ENCODE measurements around the gene HS3ST1. TPM values are rescaled to one million over a fixed set of nuclear protein-coding genes. Genes with fewer than 3 reads are reported as not detected.

Gene HS3ST1
- total RNA-seq, 1 donor from 2014 or later = 0.17 TPM

DNA sequence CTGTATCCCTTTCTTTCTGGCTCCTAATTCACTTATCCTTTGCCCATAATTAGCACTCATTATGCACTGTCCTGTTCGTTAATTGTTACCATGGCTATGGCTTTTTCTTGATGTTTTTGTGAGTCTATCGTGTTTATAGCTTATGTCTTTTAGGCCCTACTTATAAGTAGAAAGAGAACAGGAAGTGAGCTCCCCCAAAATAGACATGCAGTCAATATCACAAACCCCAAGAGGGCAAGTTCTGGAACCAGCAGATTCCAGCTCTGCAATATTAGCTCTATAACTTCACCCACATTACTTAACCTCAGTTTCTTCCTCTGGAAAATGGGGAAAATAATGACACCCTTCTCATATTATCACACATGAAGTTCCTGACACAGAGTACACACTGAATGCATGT is 7.4 kb upstream of the HS3ST1 start:
- intact Hi-C loops (cut with micrococcal nuclease) = no loop called here

DNA sequence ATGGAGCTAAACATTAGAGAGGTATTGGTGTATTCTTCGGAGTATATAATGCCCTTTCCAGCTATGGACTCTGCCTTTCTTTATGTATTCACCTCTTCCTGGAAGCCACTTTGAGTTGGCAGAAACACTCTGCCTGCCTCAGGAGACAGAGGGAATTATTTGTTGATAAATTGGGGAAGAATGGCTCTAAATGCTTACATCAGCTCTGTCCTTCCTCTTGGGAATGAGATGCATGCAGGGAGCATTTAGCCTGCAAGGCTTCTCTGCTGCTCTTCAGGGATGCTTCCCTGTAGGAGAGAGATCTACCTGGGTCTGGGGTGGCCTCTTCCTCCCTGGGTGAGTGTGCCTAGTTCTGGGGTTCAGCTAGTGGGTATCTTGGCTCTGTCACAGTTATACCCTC is 6.9 kb upstream of the HS3ST1 start:
- intact Hi-C loops (cut with micrococcal nuclease) = no loop called here

DNA sequence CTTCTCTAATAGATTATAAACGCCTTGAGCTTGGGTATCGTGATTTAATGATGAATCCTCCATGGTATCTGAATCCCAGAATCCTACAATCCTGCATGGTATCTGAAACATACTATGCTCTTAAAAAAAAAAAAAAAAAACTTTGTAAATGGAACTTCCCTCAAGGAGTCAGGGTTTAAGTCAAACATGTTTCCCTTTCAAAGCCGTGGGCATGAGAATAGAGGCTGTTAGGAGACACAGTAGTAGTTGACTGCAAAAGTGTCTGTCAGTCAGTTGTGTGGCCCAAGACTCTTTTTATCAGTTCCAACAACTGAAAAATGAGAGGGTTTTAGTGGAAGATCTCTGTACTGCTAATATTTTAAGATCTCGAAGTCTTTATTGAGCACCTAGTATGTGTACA is 2.4 kb upstream of the HS3ST1 start:
- intact Hi-C loops (cut with micrococcal nuclease) = no loop called here

DNA sequence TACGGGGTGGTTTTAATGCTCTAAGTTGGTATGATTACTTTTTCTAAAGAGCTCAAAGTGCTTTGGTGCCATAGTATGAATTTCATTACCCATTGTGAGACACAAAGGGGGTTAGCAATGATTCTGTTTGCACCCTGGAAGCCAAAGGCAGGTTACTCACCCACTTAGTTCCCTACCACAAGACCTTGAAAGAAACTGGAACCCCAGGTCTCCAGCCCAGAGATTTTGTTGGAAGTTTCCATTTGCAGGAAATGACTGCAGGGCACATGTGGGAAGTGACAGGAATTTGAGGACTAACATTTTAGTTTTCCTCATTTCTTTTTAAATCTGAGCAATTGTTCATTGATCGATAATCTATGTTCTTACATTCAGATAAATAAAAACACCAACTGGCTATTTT is 1.8 kb upstream of the HS3ST1 start:
- intact Hi-C loops (cut with micrococcal nuclease) = no loop called here

DNA sequence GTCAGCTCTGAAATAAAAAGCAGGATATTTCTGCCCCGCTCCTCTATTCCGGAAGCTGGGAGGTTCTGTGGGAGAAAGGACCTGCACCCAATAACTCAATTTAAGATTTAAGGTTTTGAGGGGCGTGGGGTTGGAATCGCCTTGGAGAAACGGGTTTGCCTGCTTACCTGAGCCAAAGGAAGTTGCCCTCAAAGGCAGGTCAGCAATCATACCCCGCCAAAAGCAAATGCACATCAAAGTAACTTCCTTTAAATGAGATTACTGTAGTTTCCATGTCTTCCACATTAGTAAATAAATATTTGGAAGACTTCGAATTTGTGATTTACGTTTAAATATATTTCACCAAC is 978 bp upstream of the HS3ST1 start:
- intact Hi-C loops (cut with micrococcal nuclease) = loop anchor here (5.0 to 10.0 kb wide), 2 partner anchors 68 to 1205 kb away; no protein-coding TSS in a partner anchor

DNA sequence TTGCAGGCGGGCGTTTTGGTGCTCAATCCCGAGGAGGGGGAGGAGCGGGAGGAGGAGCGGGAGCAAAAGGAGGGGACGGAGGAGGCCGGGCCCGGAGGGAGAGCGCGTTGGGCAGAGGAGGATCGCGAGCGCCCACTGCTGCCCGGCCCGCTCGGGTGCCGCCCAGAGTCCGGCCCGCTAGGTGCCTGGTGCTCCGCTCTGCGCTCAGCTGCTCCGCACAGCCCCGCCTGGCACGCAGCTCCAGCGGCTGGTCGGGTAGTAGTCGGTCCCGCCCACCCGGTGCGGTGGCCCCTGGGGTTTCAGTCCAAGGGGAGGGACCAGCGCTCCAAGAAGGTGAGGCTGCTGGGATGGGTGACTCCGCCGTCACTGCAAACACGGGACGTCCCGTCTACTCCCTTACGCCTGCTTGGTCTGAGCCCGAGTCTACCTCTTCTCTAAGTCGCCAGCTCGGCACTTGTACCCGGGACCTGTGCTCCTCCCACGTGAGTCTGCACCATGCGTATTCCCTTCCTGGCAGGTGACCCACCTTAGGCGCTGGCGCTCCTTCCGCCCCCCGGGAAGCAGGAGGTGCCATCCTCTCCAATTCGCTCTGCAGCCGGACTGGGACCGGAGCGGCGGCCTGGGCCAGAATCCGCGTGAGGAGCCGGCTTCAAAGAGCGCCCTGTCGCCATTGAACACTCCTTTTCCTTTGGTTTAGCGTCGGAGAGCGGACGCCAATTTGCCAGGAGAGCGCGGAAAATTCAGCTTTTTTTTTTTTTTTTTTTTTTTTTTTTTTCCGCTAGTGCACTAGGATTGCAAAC is 405 bp upstream of the HS3ST1 start:
- intact Hi-C loops (cut with micrococcal nuclease) = loop anchor here (5.0 to 10.0 kb wide), 2 partner anchors 68 to 1206 kb away; no protein-coding TSS in a partner anchor

DNA sequence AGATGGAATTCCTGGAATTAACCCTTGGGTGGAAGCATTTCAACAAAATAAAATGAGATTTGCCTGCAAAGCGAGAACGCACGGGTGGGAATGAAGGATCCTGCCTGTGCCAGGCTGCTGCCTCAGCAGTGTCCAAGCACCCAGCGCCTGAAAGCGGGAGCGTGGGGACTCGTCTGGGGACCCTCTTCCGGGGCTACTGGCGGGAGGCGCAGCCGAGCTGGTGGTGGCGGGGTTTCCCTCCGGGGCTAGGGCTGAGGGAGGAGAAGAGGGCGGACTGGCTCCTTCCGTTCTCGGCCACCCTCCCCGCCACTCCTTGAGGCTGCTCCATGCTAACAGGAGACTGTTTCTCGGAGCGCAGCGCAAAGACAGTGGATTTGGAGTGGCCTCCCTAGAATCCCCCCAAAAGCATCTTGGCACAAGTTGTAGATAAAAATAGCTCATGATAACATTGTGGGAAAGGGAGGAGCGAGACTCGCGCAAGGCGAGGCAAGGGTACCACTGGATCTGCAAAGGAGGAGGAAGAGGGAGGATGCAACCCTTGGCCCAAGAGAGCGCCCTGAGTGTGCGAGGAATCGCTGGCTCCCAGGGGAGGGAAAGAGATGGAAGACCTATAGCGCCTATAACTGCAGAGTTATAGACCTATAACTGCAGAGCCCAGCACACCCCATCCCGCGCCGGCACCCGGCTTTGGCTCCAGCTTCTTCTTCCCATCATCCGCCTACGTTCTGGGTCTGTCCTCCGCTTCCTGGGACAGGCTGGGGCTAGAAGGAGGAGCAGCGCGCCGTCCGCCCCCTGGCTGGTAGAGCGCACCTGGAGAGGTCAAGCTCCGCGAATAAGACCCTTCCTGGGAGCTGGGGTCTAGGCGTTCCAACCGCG is 1.3 kb downstream of the HS3ST1 start:
- intact Hi-C loops (cut with micrococcal nuclease) = loop anchor here (5.0 to 10.0 kb wide), 2 partner anchors 70 to 1207 kb away; no protein-coding TSS in a partner anchor

DNA sequence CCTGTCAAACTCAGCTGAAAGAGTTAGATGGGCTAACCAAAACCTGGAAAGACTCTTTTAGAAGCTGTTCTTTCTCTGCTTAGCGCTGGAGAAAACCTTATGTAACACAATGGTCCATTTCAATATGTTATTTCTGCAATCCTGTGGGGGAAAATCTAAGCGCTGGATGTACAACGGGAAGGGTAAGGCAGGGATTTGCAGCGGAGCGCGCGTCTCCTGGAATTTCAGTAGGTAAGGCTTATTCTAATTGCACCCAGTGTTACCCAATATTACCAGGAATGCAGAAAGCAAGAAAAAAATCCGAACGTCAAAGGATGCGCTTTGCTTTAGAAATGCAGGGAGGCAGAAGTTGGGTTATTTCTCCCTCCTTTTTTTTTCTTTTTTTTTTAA is 2.0 kb downstream of the HS3ST1 start:
- intact Hi-C loops (cut with micrococcal nuclease) = loop anchor here (5.0 to 10.0 kb wide), 2 partner anchors 71 to 1208 kb away; no protein-coding TSS in a partner anchor

DNA sequence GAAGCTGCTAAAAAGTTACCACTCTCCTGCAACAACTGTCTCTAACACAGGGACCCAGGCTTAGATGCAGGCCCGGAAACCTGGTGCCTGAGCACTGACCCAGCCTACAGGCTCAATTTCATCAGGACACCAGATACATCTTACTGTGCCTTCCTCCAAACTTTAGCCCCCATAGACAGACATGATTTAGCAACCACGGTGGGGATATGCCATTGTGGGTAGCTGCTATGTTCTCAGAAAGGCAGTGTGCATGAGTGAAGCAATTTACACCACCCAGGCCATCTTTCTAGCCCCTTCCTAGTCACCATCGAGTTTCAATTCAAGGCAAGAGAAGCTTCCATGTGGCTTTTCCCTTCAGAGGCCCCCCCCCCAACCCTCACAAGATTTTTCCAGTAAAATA is 2.7 kb downstream of the HS3ST1 start:
- intact Hi-C loops (cut with micrococcal nuclease) = loop anchor here (5.0 to 10.0 kb wide), 2 partner anchors 71 to 1209 kb away; no protein-coding TSS in a partner anchor

DNA sequence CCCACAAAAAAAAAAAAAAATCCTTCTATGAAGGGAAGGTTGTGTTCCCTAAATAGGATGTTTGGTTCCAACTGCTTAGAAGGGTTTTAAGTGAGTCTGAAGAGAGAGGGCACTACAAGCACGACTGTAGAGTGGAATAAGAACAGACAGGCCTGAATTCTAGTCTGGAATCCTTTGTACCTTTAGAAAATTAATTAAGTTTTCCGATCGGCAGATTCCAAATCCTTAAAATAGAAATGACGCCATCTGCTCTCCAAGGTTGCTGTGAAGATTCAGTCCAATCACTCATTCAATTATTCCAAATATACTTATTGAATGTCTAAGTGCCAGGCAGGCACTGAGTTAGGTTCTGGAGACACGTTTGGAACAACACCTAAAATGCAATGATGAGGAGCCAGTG is 3.8 kb downstream of the HS3ST1 start:
- intact Hi-C loops (cut with micrococcal nuclease) = loop anchor here (1.0 to 10.0 kb wide), 5 partner anchors 72 to 1210 kb away; no protein-coding TSS in a partner anchor

DNA sequence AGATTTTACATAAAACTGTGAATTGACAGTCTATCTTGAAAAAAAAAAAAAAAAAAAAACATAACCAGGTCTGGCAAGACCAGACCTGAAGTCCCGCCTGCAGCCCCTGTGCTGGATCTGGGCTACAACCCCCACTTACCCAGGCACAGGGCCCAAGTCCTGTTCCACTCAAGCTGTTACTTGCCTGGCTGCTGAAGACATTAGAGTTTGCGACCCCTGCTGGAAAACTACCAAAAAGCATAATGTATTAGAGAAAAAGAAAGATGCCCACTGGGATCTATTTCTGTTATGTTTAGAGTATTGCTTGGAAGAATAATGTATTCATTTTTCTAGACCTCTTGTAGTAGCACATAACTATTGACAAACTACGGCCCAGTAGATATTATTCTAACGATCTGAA is 4.7 kb downstream of the HS3ST1 start:
- intact Hi-C loops (cut with micrococcal nuclease) = loop anchor here (1.0 to 10.0 kb wide), 4 partner anchors 802 to 1211 kb away; no protein-coding TSS in a partner anchor

DNA sequence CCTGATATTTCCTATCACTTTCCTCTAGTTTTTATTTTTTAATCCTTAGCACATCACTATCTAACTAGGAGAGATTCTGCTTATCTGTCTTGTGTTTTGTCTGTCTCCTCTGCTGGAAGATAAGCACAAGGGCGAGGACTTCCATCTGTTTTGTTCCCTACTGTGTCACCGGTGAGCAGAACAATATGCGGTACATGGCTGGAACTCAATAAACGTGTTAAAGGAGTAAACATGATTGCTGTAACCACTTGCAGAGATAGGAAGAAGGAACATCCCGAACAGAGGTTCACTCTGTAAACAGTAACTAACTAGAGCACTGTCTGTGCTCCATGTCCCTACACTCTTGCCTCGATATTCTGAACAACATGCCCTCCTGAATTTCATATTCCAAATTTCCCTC is 5.2 kb downstream of the HS3ST1 start:
- intact Hi-C loops (cut with micrococcal nuclease) = loop anchor here (5.0 to 10.0 kb wide), 2 partner anchors 801 to 1211 kb away; no protein-coding TSS in a partner anchor

DNA sequence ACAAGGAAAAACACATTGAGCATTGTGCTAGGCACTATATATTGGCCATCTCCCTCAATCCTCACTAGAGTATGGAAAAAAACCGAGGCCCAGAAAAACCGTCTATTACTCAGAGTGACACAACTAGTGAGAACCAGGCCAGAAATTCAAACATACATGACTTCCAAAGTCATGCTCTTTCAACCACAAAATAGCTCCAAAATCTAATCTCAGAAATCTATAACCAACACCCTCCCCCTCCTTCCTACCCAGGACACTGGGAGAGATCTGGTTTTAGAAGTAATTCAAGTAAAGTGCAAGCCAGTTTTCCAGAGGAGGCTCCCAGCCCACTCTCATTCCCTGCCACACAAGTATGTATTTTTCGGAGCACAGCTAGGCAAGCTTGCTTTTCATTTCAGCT is 7.6 kb downstream of the HS3ST1 start:
- intact Hi-C loops (cut with micrococcal nuclease) = loop anchor here (2.0 to 10.0 kb wide), 3 partner anchors 300 to 1214 kb away; no protein-coding TSS in a partner anchor

DNA sequence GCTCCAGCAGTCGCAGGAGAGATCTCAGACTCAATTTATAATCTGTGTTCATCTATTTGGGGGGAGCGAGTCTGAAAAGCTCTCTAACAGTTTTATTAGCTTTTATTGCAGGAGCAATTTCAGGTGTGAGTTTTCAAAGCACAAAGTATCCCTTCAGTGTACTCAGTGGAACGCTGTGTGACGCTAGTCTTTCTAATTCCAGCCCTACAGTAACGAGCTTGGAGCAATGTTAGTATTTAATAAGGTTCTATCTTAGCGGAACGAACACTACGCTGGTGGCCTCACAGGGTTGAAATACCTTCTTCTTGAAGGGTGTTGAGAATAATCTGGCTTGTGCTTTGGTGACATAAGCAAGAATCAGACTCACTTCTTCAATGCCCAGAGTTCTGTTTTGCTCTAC is 8.4 kb downstream of the HS3ST1 start:
- intact Hi-C loops (cut with micrococcal nuclease) = loop anchor here (2.0 to 10.0 kb wide), 3 partner anchors 300 to 1214 kb away; no protein-coding TSS in a partner anchor

DNA sequence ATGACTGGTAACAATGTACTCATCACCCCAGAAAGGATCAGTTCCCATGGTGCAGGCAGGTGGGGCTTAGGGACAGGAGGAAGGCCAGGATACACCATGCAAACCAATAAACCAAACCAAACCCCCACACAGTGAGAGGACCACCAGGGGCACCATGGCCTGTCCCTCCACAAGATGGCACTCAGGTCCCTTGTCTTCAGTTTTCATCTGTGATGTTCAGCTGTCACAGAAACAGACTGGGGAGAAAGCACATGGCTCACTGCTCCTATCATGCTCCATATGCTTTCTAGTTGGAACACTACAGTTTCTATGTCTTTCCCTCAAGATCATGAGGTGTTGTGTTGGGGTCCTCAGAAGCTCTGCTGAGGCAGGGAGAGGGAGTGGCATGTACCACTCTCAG is 10.1 kb downstream of the HS3ST1 start:
- intact Hi-C loops (cut with micrococcal nuclease) = no loop called here

DNA sequence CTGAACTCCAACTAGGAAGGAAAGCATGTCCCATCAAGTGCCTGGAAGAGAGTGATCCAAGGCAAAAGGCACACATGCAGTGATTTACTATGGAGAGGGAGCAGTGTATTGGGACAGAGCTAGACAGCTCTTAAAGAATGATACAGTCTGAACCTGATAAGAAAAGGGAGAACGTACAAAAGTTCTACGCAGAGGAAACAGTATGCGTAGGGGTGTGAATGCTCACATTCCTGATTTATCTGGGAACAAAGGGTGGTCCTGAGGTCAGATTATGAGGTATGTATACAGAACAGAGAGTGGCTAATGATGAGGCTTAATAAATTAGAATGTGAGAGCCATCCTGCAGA is 12.0 kb downstream of the HS3ST1 start:
- intact Hi-C loops (cut with micrococcal nuclease) = no loop called here

DNA sequence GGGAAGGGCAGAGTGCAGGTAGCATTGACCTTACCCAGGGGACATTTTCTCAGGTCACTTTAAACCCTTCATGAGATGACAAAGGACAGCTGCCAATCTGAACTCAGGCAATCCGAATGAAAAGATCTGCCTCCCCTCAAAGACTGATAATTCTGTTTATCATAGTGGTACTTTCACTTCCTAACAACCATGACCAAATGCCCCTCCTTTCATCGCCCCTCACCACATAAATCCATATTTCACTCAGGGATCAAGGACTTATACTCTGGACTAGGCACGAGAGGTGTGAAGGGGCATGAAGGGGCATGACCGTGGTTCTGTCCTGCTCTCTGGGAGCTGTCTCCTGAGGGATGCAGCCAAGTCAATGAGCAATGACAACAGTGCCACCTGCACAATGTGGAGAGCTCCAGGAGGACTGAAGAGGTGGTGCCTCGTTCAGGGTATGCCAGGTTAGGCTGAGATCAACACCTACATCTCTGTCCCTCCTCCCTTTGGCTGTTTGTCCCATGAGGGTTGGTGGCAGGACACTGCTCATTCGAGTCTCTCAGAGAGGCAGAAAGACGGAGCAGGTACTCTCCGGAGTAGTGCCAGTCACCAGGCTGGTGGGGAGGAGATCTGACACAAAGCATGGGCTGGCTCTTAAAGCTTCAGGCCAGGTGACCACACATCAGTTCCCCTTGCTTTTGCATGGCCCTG is 12.5 kb downstream of the HS3ST1 start:
- intact Hi-C loops (cut with micrococcal nuclease) = no loop called here

DNA sequence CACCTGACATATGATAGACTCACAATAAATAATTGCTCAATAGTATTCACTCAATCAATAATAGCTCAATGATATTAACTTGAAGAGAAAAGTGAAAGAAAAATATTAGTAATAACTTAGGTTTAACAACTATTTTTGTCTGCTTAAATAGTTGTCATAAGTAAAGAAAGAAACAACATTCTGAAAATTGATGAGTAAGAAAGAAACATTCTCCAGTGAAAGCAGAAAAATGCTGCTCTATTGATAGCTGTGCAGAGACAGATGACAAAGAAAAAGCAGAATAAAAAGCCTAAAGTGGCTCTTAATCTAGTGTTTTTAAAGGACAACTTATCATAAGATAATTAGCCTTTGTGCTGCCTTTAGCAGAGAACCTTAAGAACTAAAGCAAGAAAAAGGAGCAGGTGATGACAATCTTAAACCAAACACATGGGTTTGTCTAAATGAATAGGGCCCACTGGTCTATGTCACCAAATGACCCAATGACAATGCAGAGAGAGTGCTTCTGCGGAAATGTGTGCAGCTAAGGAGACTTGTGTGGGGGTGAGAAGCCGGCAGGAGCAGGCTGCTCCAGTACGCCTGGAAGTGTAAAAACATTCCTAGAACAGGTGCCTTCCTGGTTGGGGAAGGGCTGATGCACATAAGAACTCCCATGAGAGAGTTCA is 13.2 kb downstream of the HS3ST1 start:
- intact Hi-C loops (cut with micrococcal nuclease) = no loop called here

DNA sequence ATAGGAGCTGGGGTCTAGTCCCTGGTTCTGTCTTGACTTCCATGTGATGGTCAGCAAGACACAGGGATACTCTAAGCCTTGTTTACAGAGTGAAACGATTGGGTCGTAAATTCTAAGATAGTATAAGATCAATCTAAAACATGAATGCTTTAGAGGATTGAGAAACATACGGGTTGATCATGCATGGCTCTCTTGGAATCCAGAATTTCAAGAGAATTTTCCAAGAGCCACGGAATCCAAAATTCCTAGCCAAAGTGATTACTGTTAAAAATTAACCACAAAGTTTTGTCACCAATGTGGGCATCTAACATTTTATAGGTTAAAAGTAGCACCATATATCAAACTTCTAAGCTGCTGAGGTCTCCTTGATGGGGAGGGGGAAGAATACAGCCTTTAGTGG is 16.5 kb downstream of the HS3ST1 start:
- intact Hi-C loops (cut with micrococcal nuclease) = no loop called here

DNA sequence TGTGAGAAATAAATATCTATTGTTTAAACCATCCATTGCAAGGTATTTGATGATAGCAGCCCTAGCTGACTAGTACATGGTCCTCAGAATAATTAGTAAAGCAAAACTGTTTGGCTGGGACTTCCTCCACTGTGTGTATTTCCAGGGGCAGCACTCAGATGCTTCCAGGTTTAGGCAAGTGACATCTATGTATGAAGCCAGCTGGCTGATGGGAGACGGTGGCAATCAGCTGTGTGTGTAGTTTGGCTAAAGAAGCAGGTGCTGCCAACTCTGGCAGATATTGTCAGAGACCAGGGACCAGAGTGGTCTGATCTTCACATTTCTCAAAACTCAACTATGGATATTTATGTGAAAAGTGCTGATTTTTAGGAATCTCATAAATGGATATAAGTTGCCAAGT is 19.1 kb downstream of the HS3ST1 start:
- intact Hi-C loops (cut with micrococcal nuclease) = no loop called here

All from T-helper 1 cell treated with Interleukin-12 subunit alpha and Interleukin-12 subunit beta and Interleukin-4 antibody, amounts not matched to agents 30 ng/mL and 1 ng/mL, for 36 hours (primary cell).